Astrocyte (in vitro differentiated cells and primary cell): ENCODE measurements around the gene PLCD3.

Source experiments
- EZH2 ChIP-seq: IDR thresholded peaks from 2 replicates; pipeline ENCODE4 v1.6.1; 2012; ENCODE audit warnings: mild to moderate bottlenecking, low read length, inconsistent platforms; ENCODE audit not compliant: insufficient read depth
- TF ChIP-seq, protein P1 (sequence below): IDR thresholded peaks from 2 replicates; pipeline ENCODE4 v1.5.1; 2011; ENCODE audit warnings: low read depth, mild to moderate bottlenecking, inconsistent platforms, low read length, moderate library complexity; ENCODE audit not compliant: insufficient read depth

DNA sequence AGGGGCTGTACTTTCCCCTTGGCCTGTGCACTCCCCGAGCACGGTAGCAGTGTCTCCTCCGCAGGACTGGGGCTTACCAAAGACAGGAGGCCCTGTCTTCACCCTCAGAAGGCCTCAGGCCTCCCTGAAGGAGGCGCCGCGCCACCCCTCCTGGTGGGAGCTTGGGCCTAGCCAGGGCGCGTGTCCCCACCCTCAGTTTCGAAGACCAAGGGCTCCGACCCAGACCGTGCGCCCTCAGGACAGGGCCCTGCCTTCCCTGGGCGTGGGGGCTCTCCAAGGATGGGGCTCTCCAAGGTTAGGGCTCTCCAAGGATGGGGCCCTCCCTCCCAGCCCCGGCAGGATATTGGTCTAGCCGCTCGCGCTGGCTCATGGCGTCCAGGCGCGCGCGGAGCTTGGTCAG lies 11.8 kb downstream of the PLCD3 start:
- TF ChIP-seq, protein P1, sequence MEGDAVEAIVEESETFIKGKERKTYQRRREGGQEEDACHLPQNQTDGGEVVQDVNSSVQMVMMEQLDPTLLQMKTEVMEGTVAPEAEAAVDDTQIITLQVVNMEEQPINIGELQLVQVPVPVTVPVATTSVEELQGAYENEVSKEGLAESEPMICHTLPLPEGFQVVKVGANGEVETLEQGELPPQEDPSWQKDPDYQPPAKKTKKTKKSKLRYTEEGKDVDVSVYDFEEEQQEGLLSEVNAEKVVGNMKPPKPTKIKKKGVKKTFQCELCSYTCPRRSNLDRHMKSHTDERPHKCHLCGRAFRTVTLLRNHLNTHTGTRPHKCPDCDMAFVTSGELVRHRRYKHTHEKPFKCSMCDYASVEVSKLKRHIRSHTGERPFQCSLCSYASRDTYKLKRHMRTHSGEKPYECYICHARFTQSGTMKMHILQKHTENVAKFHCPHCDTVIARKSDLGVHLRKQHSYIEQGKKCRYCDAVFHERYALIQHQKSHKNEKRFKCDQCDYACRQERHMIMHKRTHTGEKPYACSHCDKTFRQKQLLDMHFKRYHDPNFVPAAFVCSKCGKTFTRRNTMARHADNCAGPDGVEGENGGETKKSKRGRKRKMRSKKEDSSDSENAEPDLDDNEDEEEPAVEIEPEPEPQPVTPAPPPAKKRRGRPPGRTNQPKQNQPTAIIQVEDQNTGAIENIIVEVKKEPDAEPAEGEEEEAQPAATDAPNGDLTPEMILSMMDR = no peak
- no peak for TF ChIP-seq EZH2
